K562 (cell line): ENCODE data around the gene SIPA1L2. TPM values are rescaled to one million over a fixed set of nuclear protein-coding genes. Genes with fewer than 3 reads are reported as not detected.
A peak's percentile ranks its signal among the peaks of the same experiment; 100 is the strongest.

Source experiments
- ATAC-seq: fragments of 200-7000 bp; cut with Tn5 transposase; 3 replicates; pipeline ENCODE4 v1.9.1; 2020; ENCODE audit warnings: moderate library complexity
- BruUV-seq: library from RNA; stranded (reverse); fragments of 400-500 nt; replicated peaks from 2 replicates; lab custom pipeline; 2021; lab: Mats Ljungman, UMichigan
- CTCF ChIA-PET: fragments of 300-600 bp; formaldehyde crosslinking; extraction: SDS; loops from one replicate; lab custom pipeline; 2021; ENCODE audit warnings: low intra/inter-chr PET ratio; lab: Yijun Ruan, JAX
- POLR2A ChIA-PET: fragments of 300-600, 350-650 bp; sonication (Branson Sonifier 250); formaldehyde crosslinking; extraction: SDS; loops from one replicate; lab custom pipeline; 2021; ENCODE audit warnings: antibody characterized with exemption, inconsistent platforms; lab: Yijun Ruan, JAX
- DNase-seq, 4 experiments: peaks; one replicate each; pipeline versions ENCODE4 v3.0.0 to v3.0.0-alpha.2; 2011 to 2018; ENCODE audit warnings: low spot score in 3 of 4, mixed read lengths in 3 of 4; ENCODE audit errors: extremely low read depth in 1 of 4
- FAIRE-seq: peaks from 2 replicates; lab custom pipeline; 2011; peaks lifted over from hg19 to GRCh38; lab: Jason Lieb, UNC
- H2AFZ ChIP-seq: 2 replicates; pipeline ENCODE4 v1.6.0; 2011; ENCODE audit warnings: low read depth, low read length, control low read depth, inconsistent platforms
- H3K27ac ChIP-seq: fragments of 200-600 bp; 3 replicates; pipeline ENCODE4 v1.8.0; 2011; ENCODE audit warnings: low read depth, mild to moderate bottlenecking, control low read depth, inconsistent platforms, low read length, moderate library complexity, mixed read lengths; ENCODE audit errors: extremely low read depth
- H3K27me3 ChIP-seq, 2 experiments: fragments of 300-600 bp in 1 of 2; 2 replicates in 1 of 2; 3 replicates in 1 of 2; pipeline versions ENCODE4 v1.6.0 to v1.8.0; 2011; ENCODE audit warnings: inconsistent platforms in 2 of 2, low read length in 2 of 2, mild to moderate bottlenecking in 1 of 2, mixed read lengths in 1 of 2, moderate library complexity in 1 of 2; ENCODE audit not compliant: control insufficient read depth in 2 of 2, insufficient read depth in 2 of 2
- H3K36me3 ChIP-seq: fragments of 300-600 bp; 3 replicates; pipeline ENCODE4 v1.8.0; 2011; ENCODE audit warnings: mild to moderate bottlenecking, low read length, inconsistent platforms; ENCODE audit not compliant: control insufficient read depth, insufficient read depth
- H3K4me1 ChIP-seq, 2 experiments: fragments of 200-600 bp in 1 of 2; replicated peaks in 1 of 2; 2 replicates in 1 of 2; 3 replicates in 1 of 2; pipeline versions ENCODE4 v1.5.1 to v1.8.0; 2011; ENCODE audit warnings: inconsistent platforms in 2 of 2, low read length in 2 of 2, mild to moderate bottlenecking in 1 of 2, mixed read lengths in 1 of 2, moderate library complexity in 1 of 2; ENCODE audit not compliant: control insufficient read depth in 2 of 2, insufficient read depth in 2 of 2
- H3K4me2 ChIP-seq: 2 replicates; pipeline ENCODE4 v1.6.1; 2011; ENCODE audit warnings: low read length, control low read depth, inconsistent platforms, mixed read lengths; ENCODE audit not compliant: insufficient read depth
- H3K4me3 ChIP-seq: fragments of 200-600 bp; sonication (generic), shearing (Covaris generic); 2 replicates; pipeline ENCODE4 v1.5.1; 2016; ENCODE audit warnings: control low read depth, inconsistent platforms
- H3K79me2 ChIP-seq: fragments of 200-600 bp; 3 replicates; pipeline ENCODE4 v1.8.0; 2011; ENCODE audit warnings: low read length, inconsistent platforms; ENCODE audit not compliant: control insufficient read depth, insufficient read depth
- H3K9ac ChIP-seq, 2 experiments: 2 replicates each; pipeline versions ENCODE4 v1.6.0 to v1.6.1; 2011; ENCODE audit warnings: low read depth in 2 of 2, low read length in 2 of 2, control low read depth in 1 of 2, inconsistent platforms in 1 of 2, mild to moderate bottlenecking in 1 of 2, mixed read lengths in 1 of 2; ENCODE audit not compliant: insufficient read depth in 1 of 2
- H3K9me1 ChIP-seq: one replicate; pipeline ENCODE4 v1.6.0; 2011; ENCODE audit warnings: inconsistent platforms, mild to moderate bottlenecking, low read length, moderate library complexity; ENCODE audit not compliant: control insufficient read depth, insufficient read depth
- H3K9me3 ChIP-seq: replicated peaks from 2 replicates; pipeline ENCODE4 v1.5.1; 2011; ENCODE audit warnings: low read depth, low read length, inconsistent platforms; ENCODE audit not compliant: control insufficient read depth, insufficient read depth
- H4K20me1 ChIP-seq: replicated peaks from 2 replicates; pipeline ENCODE4 v1.6.1; 2011; ENCODE audit warnings: low read length, inconsistent platforms, mixed read lengths; ENCODE audit not compliant: control insufficient read depth, insufficient read depth
- BCOR ChIP-seq: fragments of 450-650 bp; IDR thresholded peaks from 2 replicates; pipeline ENCODE4 v1.6.1; 2016
- CUX1 ChIP-seq: fragments of 200-800 bp; sonication (Bioruptor generic); IDR thresholded peaks from 2 replicates; pipeline ENCODE4 v1.6.1; 2016; ENCODE audit warnings: missing genetic modification characterization, missing compliant biosample characterization
- HSF4 ChIP-seq: fragments of 250-450 bp; sonication (Bioruptor Pico); IDR thresholded peaks from 2 replicates; pipeline ENCODE4 v2.1.2; 2022; ENCODE audit warnings: mild to moderate bottlenecking, moderate library complexity, borderline replicate concordance
- MIER1 ChIP-seq: fragments of 450-650 bp; IDR thresholded peaks from 2 replicates; pipeline ENCODE4 v1.6.1; 2016; ENCODE audit warnings: antibody characterized with exemption, mild to moderate bottlenecking, low read depth
- PML ChIP-seq: IDR thresholded peaks from 2 replicates; pipeline ENCODE4 v1.6.1; 2012; ENCODE audit warnings: low read length, inconsistent platforms
- ZC3H8 ChIP-seq: fragments of 450-650 bp; IDR thresholded peaks from 2 replicates; pipeline ENCODE4 v1.6.1; 2017
- ZNF512 ChIP-seq: IDR thresholded peaks from 2 replicates; pipeline ENCODE4 v1.6.1; 2016; ENCODE audit warnings: missing genetic modification characterization, missing compliant biosample characterization
- WGBS: fragments of 100-300 bp; shearing (Covaris generic); methylation state at CpG from one replicate; pipeline ENCODE4 v1.1.6; 2016; ENCODE audit warnings: low coverage, mixed read lengths; ENCODE audit not compliant: insufficient coverage; ENCODE audit errors: missing lambda C conversion rate; 5-methylcytosine and 5-hydroxymethylcytosine counted together
- in situ Hi-C: fragments of 300-500 bp; cut with MboI; formaldehyde crosslinking; loops from 4 replicates; pipeline ENCODE4 v1.15.0; 2018; ENCODE audit warnings: inconsistent platforms, mixed read lengths
- intact Hi-C: fragments of 100-400 bp; cut with micrococcal nuclease; formaldehyde crosslinking; loops from 2 replicates; pipeline ENCODE4 v1.14.2; 2022
- polyA plus RNA-seq, 8 experiments: library from polyadenylated mRNA; depleted of rRNA in 4 of 8; stranded (reverse) in 5 of 8; unstranded in 3 of 8; fragments of >200 nt; fragmentation: Nextera tagmentation in 2 of 8; fragmentation: Illumina TruSeq in 1 of 8; extraction: Ambion mirVana in 2 of 8; extraction: Trizol in 1 of 8; gene quantifications; 2 replicates each; pipeline versions ENCODE4 v1.2.1 to v1.2.3, GENCODE V29; 2011 to 2014; ENCODE audit warnings: inconsistent platforms in 1 of 8, missing spikeins in 1 of 8
- total RNA-seq, 7 experiments: library from RNA; depleted of rRNA in 6 of 7; stranded (reverse); fragments of >200 nt in 6 of 7; fragmentation: Illumina TruSeq in 2 of 7; extraction: Trizol in 2 of 7; gene quantifications; 2 replicates each; pipeline versions ENCODE4 v1.2.1 to v1.2.3, GENCODE V29; 2011 to 2021; ENCODE audit warnings: low replicate concordance in 1 of 7

The SIPA1L2 gene
- total and polyA plus RNA-seq, 9 of the 15 experiments (the other 6 are each of a cell fraction or from before 2014, with no cell fraction given) = 0.04 to 0.22 (median 0.06) TPM; not detected in 5

- Histone ChIP-seq H3K9me1 (no peaks in the 10 kb centered on the region), H3K4me2 (no peak overlapping the region), H3K9me3 (no peaks in the 10 kb centered on the region), H3K9ac (no peak overlapping the region), H3K27ac (no peak overlapping the region), H3K4me3 (no peak overlapping the region), H4K20me1 (no peaks in the 10 kb centered on the region), H3K79me2 (no peaks in the 10 kb centered on the region), H3K4me1 (no peaks in the 10 kb centered on the region), H2AFZ (no peak overlapping the region), H3K27me3 (peaks cover 0 to 3% of the 10 kb centered on the region in 2 experiments; a peak in 2 of 5 replicates), H3K36me3 (no peaks in the 10 kb centered on the region)
- no peak for DNase-seq
- BruUV-seq = no TSS peak
- intact Hi-C loops (loop anchor here (1.0 to 10.0 kb wide), 4 partner anchors 320 to 606 kb away; partner anchors contain the start of gene NTPCR), in situ Hi-C loops (loop anchor here (25.0 kb wide), 1 partner anchor 602 kb away; no protein-coding TSS in a partner anchor)
- ChIA-PET POLR2A (no interaction called here), CTCF (interaction anchor here (0.6 to 1.6 kb wide), 4 partner anchors 316 to 1825 kb away, joined by 3 to 5 read pairs (median 4); no protein-coding TSS in a partner anchor)
- TF ChIP-seq ZNF512 (tag) = peak; percentile 91
- TF ChIP-seq ZC3H8 = no peak
- TF ChIP-seq MIER1 = no peak
- no peak for TF ChIP-seq PML
- no peak for ATAC-seq
- no peak for FAIRE-seq
Observed at GRCh38 chr1:232635279-232635678, 5.3 kb upstream of the SIPA1L2 start.

GRCh38 chr1:232634096-232634495 is 4.2 kb upstream of the SIPA1L2 start:
- no peak overlapping the region for H3K9ac ChIP-seq
- H3K4me1 ChIP-seq = no peaks in the 10 kb centered on the region
- no peaks in the 10 kb centered on the region for H3K36me3 ChIP-seq
- POLR2A ChIA-PET = no interaction called here
- peaks cover 0 to 3% of the 10 kb centered on the region in 2 experiments; a peak in 2 of 5 replicates for H3K27me3 ChIP-seq
- no peaks in the 10 kb centered on the region for H3K9me1 ChIP-seq
- H3K4me2 ChIP-seq = no peak overlapping the region
- no peaks in the 10 kb centered on the region for H3K79me2 ChIP-seq
- H3K4me3 ChIP-seq = no peak overlapping the region
- H3K27ac ChIP-seq = no peak overlapping the region
- no peaks in the 10 kb centered on the region for H4K20me1 ChIP-seq
- 5% methylated on average over 5 of the region's 5 CpGs for WGBS
- intact Hi-C loops (loop anchor here (10.0 kb wide), 2 partner anchors 321 to 391 kb away; partner anchors contain the start of gene NTPCR), in situ Hi-C loops (loop anchor here (25.0 kb wide), 1 partner anchor 603 kb away; no protein-coding TSS in a partner anchor)
- no peak for FAIRE-seq
- no peaks in the 10 kb centered on the region for H3K9me3 ChIP-seq
- no TSS peak for BruUV-seq
- no peak overlapping the region for H2AFZ ChIP-seq
- no peak for DNase-seq
- CTCF ChIA-PET = interaction anchor here (1.6 kb wide), 1 partner anchor 604 kb away, joined by 4 read pairs; no protein-coding TSS in a partner anchor
- no peak for ATAC-seq
- TF ChIP-seq CUX1 (CRISPR knock-in tag) = no peak
- TF ChIP-seq HSF4 (CRISPR knock-in tag) = no peak
- TF ChIP-seq BCOR = no peak
